ENCODE data around the gene CDX2.

Gene CDX2

DNA sequence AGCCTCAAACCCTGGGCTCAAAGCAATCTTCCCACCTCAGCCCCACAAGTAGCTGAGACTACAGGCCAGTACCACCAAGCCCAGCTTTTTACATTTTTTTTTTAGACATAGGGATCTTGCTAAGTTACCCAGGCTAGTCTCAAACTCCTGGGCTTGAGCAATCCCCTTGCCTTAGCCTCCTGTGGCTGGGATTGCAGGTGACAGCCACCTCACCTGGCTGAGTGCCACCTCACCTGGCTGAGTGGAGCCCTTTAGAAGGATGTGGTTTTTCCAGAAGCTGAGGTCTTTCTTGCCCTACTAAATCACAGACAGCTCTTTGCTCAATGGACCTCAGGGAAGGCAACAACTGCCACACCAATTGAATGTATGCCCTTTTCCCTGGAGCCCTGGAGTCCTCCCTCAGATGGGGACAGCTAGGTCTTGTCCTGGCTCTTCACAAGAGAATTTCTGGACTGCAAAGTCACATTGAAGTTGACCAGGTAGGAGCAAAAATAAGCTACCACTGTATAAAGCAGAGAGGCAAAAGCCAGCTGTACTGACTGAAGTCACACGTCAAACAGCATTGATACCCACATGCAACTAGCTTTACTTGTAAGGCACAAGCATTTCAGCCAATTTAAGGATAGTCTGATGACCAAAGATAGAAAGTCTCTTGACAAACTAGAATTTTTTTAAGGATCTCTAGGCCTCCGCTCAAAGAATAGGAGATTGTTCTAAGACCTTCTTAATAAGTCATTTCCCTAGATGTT is 35.4 kb downstream of the CDX2 start:
- TF ChIP-seq, protein P1, sequence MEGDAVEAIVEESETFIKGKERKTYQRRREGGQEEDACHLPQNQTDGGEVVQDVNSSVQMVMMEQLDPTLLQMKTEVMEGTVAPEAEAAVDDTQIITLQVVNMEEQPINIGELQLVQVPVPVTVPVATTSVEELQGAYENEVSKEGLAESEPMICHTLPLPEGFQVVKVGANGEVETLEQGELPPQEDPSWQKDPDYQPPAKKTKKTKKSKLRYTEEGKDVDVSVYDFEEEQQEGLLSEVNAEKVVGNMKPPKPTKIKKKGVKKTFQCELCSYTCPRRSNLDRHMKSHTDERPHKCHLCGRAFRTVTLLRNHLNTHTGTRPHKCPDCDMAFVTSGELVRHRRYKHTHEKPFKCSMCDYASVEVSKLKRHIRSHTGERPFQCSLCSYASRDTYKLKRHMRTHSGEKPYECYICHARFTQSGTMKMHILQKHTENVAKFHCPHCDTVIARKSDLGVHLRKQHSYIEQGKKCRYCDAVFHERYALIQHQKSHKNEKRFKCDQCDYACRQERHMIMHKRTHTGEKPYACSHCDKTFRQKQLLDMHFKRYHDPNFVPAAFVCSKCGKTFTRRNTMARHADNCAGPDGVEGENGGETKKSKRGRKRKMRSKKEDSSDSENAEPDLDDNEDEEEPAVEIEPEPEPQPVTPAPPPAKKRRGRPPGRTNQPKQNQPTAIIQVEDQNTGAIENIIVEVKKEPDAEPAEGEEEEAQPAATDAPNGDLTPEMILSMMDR (IDR thresholded peaks at IDR 0.05; ENCODE audit: low read depth, low read length): no peak
- DNase-seq (ENCODE audit: extremely low read depth, low read depth): no peak

DNA sequence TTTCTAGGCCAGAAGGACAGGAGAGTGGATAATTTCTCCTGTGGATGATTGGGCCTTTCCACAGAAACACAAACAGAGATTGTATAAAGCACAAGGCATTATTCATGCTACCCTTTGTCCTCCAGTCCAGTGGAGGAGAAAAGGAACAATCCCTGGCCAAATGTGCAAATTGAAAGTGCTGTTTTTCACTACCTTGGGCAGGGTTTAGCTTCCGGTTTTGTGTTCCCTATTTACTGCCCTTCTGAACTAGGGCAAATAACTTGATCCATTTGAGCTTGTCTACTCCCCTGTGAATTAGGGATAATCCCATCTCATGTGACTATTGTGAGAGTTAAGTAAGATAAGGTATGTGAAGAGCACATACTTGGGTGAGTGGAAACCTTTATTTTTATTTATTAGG is 36.0 kb downstream of the CDX2 start:
- no peak for DNase-seq (ENCODE audit: extremely low read depth, low read depth)
- TF ChIP-seq, protein P1 (IDR thresholded peaks at IDR 0.05; ENCODE audit: low read depth, low read length): no peak

DNA sequence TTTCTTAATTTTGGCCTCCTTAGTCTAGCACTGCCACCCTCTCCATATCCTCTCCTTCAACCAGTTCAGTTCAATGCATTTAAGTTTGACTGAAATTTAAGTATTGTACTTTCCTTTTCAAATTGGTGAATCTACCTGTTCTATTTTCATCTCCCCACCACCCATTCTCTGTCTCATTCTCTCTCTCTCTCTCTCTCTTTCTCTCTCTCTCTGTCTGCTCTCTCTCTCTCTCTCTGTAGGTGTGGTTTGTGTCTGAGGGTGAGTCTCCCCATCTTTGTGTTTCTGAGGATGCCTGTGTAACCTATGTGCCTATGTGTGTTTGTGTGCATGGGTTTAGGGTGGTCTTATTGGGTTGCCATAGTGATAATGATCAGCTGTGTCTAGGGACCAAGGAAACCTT is 39.2 kb downstream of the CDX2 start:
- TF ChIP-seq, protein P1 (IDR thresholded peaks at IDR 0.05; ENCODE audit: low read depth, low read length): no peak
- no peak for DNase-seq (ENCODE audit: extremely low read depth, low read depth)

DNA sequence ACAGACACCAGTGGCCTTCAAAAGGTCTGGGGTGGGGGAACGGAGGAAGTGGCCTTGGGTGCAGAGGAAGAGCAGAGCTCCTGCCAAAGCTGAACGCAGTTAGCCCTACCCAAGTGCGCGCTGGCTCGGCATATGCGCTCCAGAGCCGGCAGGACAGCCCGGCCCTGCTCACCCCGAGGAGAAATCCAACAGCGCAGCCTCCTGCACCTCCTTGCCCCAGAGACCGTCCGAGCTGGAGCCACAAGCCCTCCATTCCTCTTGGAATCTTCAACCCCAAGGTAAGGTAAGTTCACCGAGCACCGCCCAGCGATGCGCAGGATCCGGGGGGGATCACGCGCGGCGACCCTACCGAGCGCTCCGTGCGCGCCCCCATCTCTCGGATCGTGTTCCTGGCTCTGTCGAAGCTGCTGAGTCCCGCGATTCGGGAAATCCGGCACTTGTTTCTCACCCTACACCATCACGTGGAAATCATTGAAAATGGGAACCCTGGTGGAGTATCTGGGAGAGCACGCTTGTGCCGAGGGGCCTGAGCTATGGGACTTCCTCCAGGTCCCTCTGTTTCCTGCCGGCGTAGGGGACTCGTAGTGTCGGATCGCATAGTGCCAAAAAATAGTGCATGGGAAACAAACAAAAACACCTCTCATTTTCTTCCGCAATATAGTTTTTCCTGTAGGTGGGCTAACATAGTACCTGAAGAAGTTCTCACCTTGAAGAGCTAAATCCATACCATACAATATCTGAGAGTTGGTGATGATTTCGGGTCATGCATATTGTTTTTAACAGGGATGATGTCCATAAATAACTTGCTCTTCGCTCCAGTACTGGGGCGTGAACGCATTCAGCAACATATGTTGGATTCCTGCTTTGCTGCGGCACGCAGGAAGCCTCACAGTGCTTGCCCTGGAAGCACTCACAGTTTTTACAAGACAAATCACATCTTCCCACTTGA is 40.0 kb downstream of the CDX2 start:
- no peak for DNase-seq (ENCODE audit: extremely low read depth, low read depth)
- TF ChIP-seq, protein P1 (IDR thresholded peaks at IDR 0.05; ENCODE audit: low read depth, low read length): no peak

DNA sequence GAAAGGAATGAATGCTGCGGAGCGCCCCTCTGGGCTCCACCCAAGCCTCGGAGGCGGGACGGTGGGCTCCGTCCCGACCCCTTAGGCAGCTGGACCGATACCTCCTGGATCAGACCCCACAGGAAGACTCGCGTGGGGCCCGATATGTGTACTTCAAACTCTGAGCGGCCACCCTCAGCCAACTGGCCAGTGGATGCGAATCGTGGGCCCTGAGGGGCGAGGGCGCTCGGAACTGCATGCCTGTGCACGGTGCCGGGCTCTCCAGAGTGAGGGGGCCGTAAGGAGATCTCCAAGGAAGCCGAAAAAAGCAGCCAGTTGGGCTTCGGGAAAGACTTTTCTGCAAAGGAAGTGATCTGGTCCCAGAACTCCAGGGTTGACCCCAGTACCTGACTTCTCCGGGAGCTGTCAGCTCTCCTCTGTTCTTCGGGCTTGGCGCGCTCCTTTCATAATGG is 40.7 kb downstream of the CDX2 start:
- TF ChIP-seq, protein P1 (IDR thresholded peaks at IDR 0.05; ENCODE audit: low read depth, low read length): no peak
- DNase-seq (ENCODE audit: extremely low read depth, low read depth): no peak

DNA sequence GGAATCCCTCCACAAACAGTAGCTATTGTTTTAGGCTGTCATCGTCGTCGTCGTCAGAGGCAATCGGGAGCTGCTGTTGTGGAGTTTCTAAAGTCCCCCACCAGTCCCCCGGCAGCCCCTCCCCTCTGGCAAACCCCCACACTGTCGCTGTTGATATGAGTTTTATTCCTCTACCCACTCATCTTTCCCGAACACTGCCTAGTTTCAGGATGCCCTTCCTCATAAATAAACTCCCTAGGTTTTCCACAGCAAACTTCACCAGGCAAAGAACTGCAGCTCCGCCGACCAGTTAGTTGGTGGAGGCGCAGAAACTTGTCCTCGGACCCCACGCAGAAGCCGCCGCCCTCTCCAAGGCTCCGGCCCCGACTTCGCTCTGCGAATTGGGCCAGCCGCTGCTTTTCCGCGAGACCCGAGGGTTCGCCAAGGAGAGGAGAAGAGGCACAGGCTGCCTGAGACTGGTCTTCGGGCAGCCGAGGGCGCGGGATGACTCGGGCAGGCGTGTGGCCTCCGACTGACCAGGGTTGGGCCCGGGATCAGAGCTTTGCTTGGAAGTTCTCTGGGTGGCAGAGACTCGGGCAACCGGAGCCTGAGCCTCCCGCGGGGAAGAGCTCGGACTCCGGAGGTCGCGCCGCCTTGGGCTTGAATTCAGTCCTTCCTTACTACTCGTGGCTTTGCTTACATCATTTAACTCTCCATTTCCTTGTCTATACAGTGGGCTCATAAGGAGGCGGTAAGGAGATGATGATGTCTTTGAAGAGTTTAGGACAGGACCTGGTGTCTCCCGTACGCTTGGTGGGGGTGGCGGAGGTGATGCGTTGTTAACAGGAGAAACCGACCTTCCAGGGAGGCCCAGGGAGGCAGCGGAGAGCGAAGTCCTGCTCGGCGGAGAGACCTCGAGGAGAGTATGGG is 41.4 kb downstream of the CDX2 start:
- no peak for DNase-seq (ENCODE audit: extremely low read depth, low read depth)
- TF ChIP-seq, protein P1 (IDR thresholded peaks at IDR 0.05; ENCODE audit: low read depth, low read length): no peak
